NOMO-1 treated with DMSO at 0.1 percent for 48 hours (cell line): Measurements from ENCODE around the gene AGXT.

Experiments used
- DNase-seq: peaks from one replicate; lab custom pipeline; 2025; ENCODE audit not compliant: unreplicated experiment; lab: John Stamatoyannopoulos, UW

Gene AGXT

GRCh38 chr2:240884745-240885144, 16.1 kb downstream of the AGXT start:
- DNase-seq, result no peak

DNA sequence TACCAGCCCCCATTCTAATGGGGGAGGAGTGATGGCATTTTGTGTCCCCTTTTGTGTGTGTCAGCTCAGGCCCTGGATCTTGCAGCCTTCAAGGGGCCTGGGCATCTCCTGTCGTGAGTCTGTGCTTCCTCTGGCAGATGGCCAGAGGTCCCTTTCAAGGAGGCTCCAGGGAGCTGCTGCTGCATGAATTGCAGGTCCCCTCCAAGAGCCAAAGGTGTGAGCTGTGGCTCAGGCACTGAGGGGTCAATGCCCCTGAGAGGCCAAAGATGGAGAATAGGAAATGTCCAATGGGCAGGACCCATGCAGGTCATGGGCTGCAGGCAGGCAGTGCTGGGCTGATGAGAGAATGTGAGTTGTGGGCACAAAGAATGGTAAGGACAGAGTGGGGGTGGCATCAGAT, 16.9 kb downstream of the AGXT start:
- no peak for DNase-seq

DNA sequence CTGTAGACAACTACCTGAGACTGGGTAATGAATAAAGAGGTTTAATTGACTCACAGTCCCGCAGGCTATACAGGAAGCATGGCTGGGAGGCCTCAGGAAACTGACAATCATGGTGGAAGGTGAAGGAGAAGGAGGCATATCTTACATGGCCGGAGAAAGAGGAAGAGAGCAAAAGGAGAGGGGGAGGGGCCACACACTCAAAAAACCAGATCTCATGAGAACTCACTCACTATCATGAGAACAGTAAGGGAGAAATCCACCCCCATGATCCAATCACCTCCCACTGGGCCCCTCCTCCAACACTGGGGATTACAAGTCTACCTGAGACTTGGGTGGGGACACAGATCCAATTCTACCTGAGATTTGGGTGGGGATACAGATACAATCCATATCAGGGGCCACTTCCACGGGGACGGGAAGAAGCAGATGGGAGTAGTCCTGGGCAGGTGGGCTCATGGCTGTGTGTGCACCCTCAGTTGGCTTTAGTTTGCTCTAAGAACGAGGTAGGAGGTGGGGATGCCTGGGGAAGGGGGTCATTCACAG, 17.5 kb downstream of the AGXT start:
- peak; percentile 75 for DNase-seq

DNA sequence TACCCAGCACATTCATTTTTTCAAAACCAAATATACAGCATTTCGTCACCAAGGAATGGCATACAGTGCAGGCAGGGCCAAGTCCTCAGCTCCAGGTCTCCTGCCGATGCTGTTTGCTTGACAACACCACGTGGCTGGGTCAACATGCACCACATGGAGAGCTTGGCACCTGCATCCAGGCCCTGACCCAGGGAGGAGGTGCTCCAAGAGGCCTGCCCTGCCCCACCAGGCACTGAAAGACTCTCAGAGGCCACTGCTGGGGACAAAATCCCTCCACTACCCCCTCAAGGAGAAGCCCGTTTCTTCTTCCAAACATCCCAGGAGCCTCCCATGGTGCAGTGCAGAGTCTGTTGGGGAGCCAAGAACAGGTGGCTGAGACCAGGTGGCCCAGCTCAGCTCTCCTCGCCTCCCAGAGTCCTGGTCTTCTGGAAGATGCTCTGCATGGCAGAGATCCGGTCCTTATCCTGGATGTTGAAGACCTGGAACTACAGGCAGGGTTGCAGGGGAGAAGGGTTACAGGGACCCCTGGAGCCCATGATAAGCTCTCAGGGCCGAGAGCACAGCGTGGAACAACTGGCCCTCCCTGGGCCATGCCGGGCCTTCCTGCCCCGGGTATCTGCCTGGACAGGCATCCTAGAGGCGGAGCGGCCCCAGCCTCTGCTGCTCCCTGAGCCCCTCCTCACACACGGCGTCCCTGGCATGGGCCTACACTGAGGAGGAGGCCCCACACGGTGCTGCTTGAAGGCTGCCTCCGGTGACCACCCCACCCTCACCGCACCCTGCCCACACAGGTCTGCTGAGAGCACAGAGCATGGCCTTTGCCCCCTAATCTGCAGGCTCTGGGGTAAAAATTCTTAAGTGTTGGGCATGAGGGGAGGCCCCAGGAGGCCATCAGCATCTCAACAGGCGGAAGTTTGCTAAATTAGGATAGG, 18.3 kb downstream of the AGXT start:
- DNase-seq, result no peak

- DNase-seq, result no peak
Measured at GRCh38 chr2:240887631-240888030, 19.0 kb downstream of the AGXT start.

GRCh38 chr2:240888130-240888889, 19.7 kb downstream of the AGXT start:
- no peak for DNase-seq

DNA sequence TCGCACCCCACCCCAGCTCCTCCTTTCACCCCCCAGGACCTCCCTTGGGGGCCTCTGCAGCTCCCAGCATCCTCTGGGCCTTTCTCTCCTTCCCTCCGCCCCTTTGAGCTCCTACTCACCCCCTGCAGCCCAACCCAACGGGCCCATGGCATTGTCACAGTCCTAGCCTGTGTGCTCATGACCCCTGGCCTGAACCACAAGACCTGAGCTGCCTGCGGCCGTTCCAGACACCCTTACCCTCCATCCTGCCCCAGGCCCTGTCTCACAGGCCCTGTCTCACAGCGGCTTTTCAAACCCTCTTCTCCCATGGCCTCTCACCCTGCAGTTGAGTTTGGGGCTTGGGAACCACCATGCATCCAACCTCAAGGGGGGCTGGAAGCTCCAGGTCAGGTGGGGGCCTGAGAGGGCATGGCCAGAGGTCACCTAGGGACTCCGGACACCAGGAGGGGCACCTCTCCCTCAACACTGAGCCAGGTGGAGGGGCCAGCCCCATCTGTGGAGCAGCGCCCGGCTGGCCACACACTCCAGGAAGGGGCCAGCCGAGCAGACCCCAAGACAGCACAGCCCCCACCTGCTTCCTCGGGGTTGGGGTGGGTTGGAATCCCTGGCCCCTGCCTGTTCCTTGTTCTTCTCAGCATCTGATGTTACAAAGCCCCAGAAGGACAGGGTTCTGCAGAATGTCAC, 20.4 kb downstream of the AGXT start:
- DNase-seq, result no peak

GRCh38 chr2:240889601-240890560, 21.3 kb downstream of the AGXT start:
- DNase-seq, result no peak

GRCh38 chr2:240890691-240891090, 22.1 kb downstream of the AGXT start:
- no peak for DNase-seq

GRCh38 chr2:240891492-240892340, 23.1 kb downstream of the AGXT start:
- no peak for DNase-seq

GRCh38 chr2:240892356-240892755, 23.7 kb downstream of the AGXT start:
- DNase-seq, result no peak

DNA sequence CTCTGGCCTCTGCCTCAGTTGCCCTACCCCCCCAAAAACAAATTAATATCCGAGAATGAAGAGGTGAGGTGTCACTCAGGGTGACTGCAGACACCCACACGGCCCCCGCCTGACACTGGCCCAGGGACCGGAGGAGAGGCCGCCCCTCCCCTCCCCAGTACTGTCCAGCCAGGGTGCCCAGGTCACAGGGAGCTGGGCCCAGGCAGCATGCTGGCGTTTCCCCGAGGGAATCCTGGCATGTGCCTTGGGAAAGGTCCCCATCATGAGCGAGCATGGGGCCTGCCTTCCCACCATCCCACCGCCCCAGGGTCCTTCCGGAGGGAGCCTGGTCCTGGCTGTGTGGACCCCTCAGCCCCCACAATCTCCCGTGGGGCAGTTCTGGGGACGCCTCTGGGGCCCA, 24.3 kb downstream of the AGXT start:
- DNase-seq, result no peak

DNA sequence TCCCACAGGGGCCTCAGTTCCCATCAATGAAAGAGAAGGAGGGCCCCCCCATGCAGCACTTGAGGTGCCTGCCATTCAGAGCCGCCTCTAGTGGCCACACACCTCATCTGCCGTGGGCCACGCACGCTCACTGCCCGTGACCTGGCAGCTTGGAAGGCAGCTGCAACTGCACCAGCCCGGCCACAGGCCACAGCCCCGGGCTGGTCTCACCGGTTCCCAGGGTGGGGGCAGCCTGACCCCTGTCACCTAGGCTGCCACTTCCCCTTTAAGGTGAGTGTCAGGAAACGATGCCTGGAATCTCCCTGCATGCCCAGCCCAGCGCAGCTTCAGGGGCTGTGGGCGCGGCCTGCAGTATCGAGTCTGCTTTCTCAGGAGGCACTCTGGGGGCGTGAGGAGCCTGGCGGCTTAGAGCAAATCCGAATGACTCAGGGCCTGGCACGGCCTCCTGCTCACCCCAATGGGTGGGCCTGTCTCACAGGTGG, 24.8 kb downstream of the AGXT start:
- DNase-seq, result no peak

DNA sequence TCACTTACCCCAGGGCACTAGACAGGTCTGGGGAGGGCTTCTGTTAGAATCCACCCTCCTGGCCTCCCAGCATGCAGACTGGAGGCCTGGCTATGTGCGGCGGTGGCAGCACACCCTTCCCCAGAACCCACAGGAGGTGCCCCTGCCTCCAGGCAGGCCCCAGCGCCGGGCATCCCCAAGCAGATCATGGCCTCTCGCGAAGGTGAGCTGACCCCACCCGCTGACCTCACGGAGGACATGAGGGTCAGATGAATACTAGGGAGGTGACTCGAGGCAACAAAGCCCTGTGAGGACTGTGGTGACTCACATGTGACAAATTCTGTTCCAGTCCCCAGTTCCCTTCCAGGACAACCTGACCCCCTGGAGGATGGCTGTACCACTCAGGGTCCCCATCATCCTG, 25.4 kb downstream of the AGXT start:
- DNase-seq, result no peak

DNA sequence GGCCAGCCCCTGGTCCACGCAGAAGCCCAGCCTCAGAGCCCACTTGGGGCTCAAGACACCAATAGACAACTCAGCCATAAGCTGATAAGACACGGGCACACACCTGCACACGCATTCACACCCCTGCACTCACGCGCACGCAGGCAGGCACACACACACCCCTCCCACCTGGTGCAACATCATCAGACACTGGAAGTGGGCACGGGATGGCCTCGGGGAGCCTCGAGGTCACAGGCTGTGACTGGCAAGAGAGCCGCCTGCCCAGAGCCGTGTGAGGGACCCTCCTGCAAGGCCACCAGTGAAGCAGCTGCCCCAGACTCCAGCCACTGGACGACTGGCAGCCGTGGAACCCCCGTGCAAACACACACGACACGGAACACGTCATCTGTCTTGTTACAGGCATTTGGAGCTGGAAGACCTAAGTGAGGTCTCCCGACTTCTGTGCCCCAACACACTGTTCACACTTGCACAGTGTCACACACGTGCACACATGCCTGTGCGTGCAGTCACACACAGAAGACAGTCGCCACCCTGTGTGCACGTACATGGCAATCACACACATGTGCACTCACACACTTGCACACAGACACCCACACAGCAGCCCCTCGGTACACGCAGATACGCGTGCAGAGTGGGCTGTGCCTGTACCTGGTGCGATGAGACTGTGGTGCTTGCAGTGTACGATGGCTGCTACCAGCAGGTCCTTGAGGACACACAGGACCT, 26.4 kb downstream of the AGXT start:
- no peak for DNase-seq

GRCh38 chr2:240895656-240896388, 27.2 kb downstream of the AGXT start, which contains the start of gene MAB21L4:
Gene MAB21L4 (minus strand): TSS chr2:240896156. CDS start chr2:240895997, 159 bp downstream.
- no peak for DNase-seq

DNA sequence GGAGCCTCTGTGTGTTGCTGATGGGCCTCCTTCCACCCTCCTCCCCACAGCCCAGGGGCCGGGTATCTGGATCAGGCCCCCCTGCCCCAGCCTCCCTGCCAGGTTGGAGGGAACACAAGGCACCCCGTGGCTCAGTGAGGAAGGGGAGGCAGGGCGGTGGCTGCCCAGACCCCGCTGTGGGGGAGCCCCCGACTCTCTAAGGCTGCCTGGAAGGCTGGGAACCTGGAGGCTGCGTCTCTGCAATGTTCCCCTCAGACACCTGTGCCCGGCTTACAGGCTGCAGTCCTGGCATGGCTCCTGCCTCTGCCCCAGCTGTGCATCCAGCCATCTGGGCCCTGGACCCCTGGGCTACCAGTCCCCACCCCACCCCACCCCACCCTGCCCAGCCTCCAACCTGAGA, 27.8 kb downstream of the AGXT start:
- DNase-seq, result no peak
